WTC11 (cell line): ENCODE results near the gene CPSF7.

Source experiments
- ESRRA ChIP-seq: sonication (generic); formaldehyde crosslinking; IDR thresholded peaks from 2 replicates; pipeline ENCODE4 v1.8.1; 2022; ENCODE audit warnings: mild to moderate bottlenecking, missing genetic modification reagents, borderline replicate concordance
- FOXJ3 ChIP-seq: sonication (generic); formaldehyde crosslinking; IDR thresholded peaks from 2 replicates; pipeline ENCODE4 v1.9.0; 2021; ENCODE audit warnings: missing genetic modification reagents, mild to moderate bottlenecking, borderline replicate concordance
- MLX ChIP-seq: sonication (generic); formaldehyde crosslinking; IDR thresholded peaks from 2 replicates; pipeline ENCODE4 v1.8.1; 2023; ENCODE audit warnings: mild to moderate bottlenecking, missing genetic modification reagents, moderate library complexity
- TEAD4 ChIP-seq: sonication (generic); formaldehyde crosslinking; IDR thresholded peaks from 2 replicates; pipeline ENCODE4 v1.8.0; 2022; ENCODE audit warnings: mild to moderate bottlenecking, missing genetic modification reagents
- ZNF532 ChIP-seq: fragments of 250-450 bp; sonication (Bioruptor Pico); IDR thresholded peaks from 2 replicates; pipeline ENCODE4 v1.9.0; 2021; ENCODE audit warnings: mild to moderate bottlenecking, borderline replicate concordance
- TF ChIP-seq, protein P1 (sequence below): fragments of 200-600 bp; IDR thresholded peaks from 2 replicates; pipeline ENCODE4 v1.8.0; 2022; ENCODE audit warnings: antibody characterized with exemption

- no peak for TF ChIP-seq MLX (CRISPR knock-in tag)
- TF ChIP-seq FOXJ3 (CRISPR knock-in tag): no peak
- TF ChIP-seq, protein P1, sequence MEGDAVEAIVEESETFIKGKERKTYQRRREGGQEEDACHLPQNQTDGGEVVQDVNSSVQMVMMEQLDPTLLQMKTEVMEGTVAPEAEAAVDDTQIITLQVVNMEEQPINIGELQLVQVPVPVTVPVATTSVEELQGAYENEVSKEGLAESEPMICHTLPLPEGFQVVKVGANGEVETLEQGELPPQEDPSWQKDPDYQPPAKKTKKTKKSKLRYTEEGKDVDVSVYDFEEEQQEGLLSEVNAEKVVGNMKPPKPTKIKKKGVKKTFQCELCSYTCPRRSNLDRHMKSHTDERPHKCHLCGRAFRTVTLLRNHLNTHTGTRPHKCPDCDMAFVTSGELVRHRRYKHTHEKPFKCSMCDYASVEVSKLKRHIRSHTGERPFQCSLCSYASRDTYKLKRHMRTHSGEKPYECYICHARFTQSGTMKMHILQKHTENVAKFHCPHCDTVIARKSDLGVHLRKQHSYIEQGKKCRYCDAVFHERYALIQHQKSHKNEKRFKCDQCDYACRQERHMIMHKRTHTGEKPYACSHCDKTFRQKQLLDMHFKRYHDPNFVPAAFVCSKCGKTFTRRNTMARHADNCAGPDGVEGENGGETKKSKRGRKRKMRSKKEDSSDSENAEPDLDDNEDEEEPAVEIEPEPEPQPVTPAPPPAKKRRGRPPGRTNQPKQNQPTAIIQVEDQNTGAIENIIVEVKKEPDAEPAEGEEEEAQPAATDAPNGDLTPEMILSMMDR: no peak
- TF ChIP-seq ZNF532: no peak
- no peak for TF ChIP-seq ESRRA
- no peak for TF ChIP-seq TEAD4
Observed at GRCh38 chr11:61475433-61475832, 45.7 kb upstream of the CPSF7 start.
